ENCODE results near the gene CATSPER1. TPM values are rescaled to one million over a fixed set of nuclear protein-coding genes. Genes with fewer than 3 reads are reported as not detected.

Gene CATSPER1
- total RNA-seq (under 1 TPM in 2 of 9 donors, not detected in 7; 0.35 to 0.91 TPM), polyA plus RNA-seq (under 1 TPM in 1 of 2 donors, not detected in 1; 0.12 TPM)
- long read RNA-seq, donor 1 = 0 reads
- long read RNA-seq, donor 2 = 0 reads
- long read RNA-seq, donor 3, partial matches to known transcripts = 0 of 2 reads
- long read RNA-seq, donor 3, other reads (novel, unspliced or antisense) = 2 of 2 reads

DNA sequence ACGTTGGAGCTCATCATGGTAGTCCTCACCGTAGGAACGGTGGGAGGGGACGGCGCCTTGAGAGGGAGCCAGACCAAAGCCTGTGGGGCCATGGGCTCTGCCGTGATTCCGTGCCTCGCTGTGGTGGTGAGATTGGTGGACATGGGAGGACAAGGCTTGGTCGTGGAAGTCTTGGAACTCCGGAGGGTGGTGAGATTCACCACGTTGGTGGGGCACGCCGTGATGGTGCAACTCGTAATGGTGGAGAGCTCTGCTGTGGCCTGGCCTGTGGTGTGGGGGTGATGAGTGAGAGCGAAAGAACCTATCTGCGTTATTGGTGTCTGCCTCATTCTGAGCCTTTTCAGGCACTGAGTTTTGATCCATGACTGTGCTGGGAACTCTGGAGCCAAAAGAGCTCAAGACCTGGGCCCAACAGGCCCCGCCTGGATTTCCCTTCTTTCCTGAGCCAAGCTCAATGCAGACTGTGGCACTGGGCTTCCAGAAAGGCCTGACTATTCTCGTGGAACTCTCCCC lies at the start of gene CATSPER1:
Gene CATSPER1 (minus strand): TSS at position 463 of the 513 bp plus-strand sequence. CDS start 100 bp downstream, at position 363.
- no peak for DNase-seq
- TF ChIP-seq, protein P1, sequence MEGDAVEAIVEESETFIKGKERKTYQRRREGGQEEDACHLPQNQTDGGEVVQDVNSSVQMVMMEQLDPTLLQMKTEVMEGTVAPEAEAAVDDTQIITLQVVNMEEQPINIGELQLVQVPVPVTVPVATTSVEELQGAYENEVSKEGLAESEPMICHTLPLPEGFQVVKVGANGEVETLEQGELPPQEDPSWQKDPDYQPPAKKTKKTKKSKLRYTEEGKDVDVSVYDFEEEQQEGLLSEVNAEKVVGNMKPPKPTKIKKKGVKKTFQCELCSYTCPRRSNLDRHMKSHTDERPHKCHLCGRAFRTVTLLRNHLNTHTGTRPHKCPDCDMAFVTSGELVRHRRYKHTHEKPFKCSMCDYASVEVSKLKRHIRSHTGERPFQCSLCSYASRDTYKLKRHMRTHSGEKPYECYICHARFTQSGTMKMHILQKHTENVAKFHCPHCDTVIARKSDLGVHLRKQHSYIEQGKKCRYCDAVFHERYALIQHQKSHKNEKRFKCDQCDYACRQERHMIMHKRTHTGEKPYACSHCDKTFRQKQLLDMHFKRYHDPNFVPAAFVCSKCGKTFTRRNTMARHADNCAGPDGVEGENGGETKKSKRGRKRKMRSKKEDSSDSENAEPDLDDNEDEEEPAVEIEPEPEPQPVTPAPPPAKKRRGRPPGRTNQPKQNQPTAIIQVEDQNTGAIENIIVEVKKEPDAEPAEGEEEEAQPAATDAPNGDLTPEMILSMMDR (IDR thresholded peaks at IDR 0.05) = no peak
- no peak for TF ChIP-seq POLR2A (IDR thresholded peaks at IDR 0.05)
- 86 to 91% (median 89%) methylated on average over 18 of the region's 18 CpGs for WGBS, 4 donors
- Histone ChIP-seq H3K36me3 (no peaks in the 10 kb centered on the region), H3K4me1 (peaks cover 0 to 18% (median 5%) of the 10 kb centered on the region in 12 donors), H3K27me3 (peaks cover 0 to 3% (median 0%) of the 10 kb centered on the region in 9 donors), H3K9me3 (no peaks in the 10 kb centered on the region), H3K4me3 (no peak within 1 kb of the TSS), H3K27ac (no peak within 1 kb of the TSS)
- no peak for ATAC-seq
- intact Hi-C loops (cut with DNase I) = no loop called here

DNA sequence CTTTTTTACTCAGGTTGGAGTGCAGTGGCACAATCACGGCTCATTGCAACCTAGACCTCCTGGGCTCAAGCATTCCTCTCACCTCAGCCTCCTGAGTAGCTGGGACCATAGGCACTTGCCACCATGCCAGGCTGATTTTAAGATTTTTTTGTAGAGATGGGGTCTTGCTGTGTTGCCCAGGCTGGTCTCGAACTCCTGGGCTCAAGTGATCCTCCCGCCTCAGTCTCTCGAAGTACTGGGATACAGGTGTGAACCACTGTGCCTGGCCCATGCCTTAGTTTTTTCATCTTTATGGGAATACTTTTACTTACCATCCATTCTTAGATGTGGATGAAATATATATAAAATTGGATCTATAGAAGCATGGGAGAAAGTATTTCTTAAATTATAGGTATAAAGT lies 49.0 kb upstream of the CATSPER1 start:
- H3K36me3 ChIP-seq = peaks cover 0 to 50% (median 20%) of the 10 kb centered on the region in 9 donors
- DNase-seq (no peak), ATAC-seq (no peak)
- H3K4me1 ChIP-seq = peaks cover 0 to 36% (median 20%) of the 10 kb centered on the region in 12 donors
- intact Hi-C loops (cut with DNase I) = loop anchor here in 3 of 10 donors (10.0 kb wide), 2 partner anchors 50 to 60 kb away; no protein-coding TSS in a partner anchor
- no peak overlapping the region for H3K27ac ChIP-seq
- H3K4me3 ChIP-seq = no peak overlapping the region
- H3K9me3 ChIP-seq = no peaks in the 10 kb centered on the region
- no peaks in the 10 kb centered on the region for H3K27me3 ChIP-seq
- no peak for TF ChIP-seq POLR2A (IDR thresholded peaks at IDR 0.05)
- TF ChIP-seq, protein P1 (IDR thresholded peaks at IDR 0.05) = no peak
- WGBS, 4 donors = 96 to 99% (median 98%) methylated on average over 4 of the region's 4 CpGs

DNA sequence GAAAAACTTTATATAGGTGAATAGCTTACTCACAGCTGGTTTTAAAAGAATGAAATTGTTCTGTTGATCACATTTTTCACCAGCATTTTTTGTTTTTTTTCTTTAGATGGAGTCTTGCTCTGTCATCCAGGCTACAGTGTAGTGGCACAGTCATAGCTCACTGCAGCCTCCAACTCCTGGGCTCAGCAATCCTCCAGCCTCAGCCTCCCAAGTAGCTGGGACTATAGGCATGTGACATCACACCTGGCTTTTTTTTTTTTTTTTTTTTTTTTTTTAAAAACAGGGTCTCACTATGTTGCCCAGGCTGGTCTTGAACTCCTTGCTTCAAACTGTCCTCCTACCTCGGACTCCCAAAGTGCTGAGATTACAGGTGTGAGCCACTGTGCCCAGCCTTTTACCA lies 47.4 kb upstream of the CATSPER1 start:
- DNase-seq (no peak), ATAC-seq (no peak)
- Histone ChIP-seq H3K27ac (no peak overlapping the region), H3K9me3 (no peaks in the 10 kb centered on the region), H3K4me1 (peaks cover 0 to 40% (median 27%) of the 10 kb centered on the region in 12 donors), H3K27me3 (no peaks in the 10 kb centered on the region), H3K4me3 (no peak overlapping the region), H3K36me3 (peaks cover 0 to 50% (median 20%) of the 10 kb centered on the region in 9 donors)
- WGBS, 4 donors = 100% methylated on average over 1 of the region's 1 CpG
- intact Hi-C loops (cut with DNase I) = loop anchor here in 8 of 10 donors (5.0 to 10.0 kb wide), 5 partner anchors 44 to 61 kb away; no protein-coding TSS in a partner anchor
- TF ChIP-seq POLR2A (IDR thresholded peaks at IDR 0.05) = no peak
- TF ChIP-seq, protein P1 (IDR thresholded peaks at IDR 0.05) = no peak

DNA sequence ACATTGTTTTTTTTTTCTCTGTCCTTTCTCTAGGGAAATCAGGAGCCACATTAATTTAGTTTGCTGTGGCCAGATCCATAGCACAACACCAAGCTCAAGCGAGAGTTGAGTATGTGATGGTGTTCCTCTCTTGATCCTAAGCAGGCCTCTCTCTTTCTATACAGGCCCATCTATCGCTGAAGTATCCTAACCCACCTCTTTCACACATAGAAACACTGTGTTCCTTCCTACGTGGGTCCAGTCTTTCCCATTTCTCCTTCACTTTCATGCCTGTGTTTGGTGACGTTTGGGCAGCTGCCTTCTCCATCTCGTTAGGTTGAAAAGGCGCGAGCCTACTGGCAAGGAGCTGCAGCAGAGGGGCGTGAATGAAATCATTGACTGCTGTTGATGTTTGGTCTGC lies 46.2 kb upstream of the CATSPER1 start:
- H3K27me3 ChIP-seq = no peaks in the 10 kb centered on the region
- peaks cover 0 to 52% (median 38%) of the 10 kb centered on the region in 12 donors for H3K4me1 ChIP-seq
- no peaks in the 10 kb centered on the region for H3K9me3 ChIP-seq
- peak overlapping the region in 1 of 12 donors; percentile 3 for H3K4me3 ChIP-seq
- DNase-seq = no peak
- no peak for ATAC-seq
- intact Hi-C loops (cut with DNase I) = loop anchor here in 8 of 10 donors (5.0 to 10.0 kb wide), 5 partner anchors 45 to 62 kb away; no protein-coding TSS in a partner anchor
- H3K27ac ChIP-seq = no peak overlapping the region
- 74 to 78% (median 75%) methylated on average over 8 of the region's 8 CpGs for WGBS, 4 donors
- TF ChIP-seq, protein P1 (IDR thresholded peaks at IDR 0.05) = no peak
- TF ChIP-seq POLR2A (IDR thresholded peaks at IDR 0.05) = no peak
- peaks cover 0 to 54% (median 31%) of the 10 kb centered on the region in 9 donors for H3K36me3 ChIP-seq
